SW480 (cell line): Measurements from ENCODE around the gene XAGE3.
"Not testable (repeated sequence)": the region's sequence is repeated elsewhere in the genome, so short reads cannot be mapped to it uniquely, and the experiment has no call there.

Source experiments
- DNase-seq: peaks from one replicate; pipeline ENCODE4 v3.0.0-alpha.2; 2016; ENCODE audit warnings: low spot score

XAGE3 gene, protein sequence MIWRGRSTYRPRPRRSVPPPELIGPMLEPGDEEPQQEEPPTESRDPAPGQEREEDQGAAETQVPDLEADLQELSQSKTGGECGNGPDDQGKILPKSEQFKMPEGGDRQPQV

DNA sequence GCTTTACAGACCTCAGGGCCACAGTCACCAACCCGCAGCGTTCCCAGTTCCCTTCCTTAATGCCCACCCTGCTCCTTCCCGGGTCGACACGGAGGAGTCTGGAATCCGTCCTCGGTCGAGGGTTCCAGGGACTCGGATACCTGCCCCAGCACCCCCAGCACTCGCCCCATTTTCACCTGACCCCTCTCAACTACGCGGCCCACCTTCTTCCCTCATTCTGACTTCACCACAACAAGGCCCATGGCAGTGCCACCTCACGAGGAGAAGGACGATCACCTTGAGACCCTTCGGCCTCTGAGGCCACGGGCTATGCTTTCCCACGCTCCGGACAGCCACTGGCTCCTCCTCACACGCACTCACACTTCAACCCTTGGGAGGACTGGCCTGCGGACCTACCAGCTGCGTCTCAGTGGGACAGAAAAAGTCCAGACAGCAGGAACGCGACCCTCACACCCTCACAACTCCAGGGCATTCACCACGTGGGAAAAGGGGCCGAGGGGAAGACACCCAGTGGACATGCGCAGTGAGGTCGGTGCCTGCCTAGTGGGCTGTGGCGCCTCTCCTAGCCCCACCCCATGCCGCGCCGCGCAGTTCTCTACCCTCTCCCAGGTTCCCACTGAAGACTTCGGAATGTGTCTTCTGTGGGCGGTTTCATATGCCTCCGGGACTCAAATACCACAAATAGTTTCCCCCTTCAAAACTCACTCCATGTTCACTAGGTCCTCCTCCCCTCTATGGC is at the start of gene XAGE3:
Gene XAGE3 (minus strand): TSS at position 474 of the 739 bp plus-strand sequence. CDS start 950 bp downstream, outside the sequence.
- DNase-seq, result no peak

DNA sequence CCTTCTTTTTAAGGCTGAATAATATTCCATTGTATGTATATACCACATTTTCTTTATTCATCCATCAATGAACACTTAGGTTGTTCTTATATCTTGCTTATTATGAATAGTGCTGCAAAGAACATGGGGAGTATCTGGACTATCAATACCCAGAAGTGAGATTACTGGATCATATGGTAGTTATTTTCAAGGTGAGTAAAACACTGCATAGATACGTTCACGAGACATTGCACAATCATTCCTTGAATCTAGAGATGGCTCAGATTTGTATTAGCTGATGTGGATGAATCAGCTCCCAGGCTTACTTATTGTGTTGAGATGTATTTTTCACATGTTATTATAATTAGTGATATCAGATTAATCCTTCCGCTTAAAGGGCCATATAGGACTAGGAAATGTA is 46.8 kb upstream of the XAGE3 start:
- not testable (repeated sequence) for DNase-seq

DNA sequence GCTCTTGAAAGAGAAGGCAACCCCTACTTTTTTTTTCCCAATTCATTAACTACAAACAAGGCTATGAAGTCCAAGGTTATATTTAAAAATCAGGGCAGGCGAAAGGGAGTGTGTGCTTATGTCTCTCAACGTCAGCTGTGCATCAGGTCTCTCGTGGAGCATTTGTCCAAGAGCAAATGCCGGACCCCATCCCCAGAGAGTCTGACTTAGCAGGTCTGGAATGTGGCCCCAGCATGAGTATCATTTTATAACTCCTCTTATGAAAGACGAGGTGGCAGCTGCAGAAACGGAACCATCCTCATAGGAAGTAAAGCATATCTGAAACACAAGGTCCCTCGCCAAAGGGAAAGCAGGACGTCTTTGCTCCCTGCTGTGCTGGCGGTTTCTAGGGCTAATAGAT is 45.8 kb upstream of the XAGE3 start:
- DNase-seq, result not testable (repeated sequence)

DNA sequence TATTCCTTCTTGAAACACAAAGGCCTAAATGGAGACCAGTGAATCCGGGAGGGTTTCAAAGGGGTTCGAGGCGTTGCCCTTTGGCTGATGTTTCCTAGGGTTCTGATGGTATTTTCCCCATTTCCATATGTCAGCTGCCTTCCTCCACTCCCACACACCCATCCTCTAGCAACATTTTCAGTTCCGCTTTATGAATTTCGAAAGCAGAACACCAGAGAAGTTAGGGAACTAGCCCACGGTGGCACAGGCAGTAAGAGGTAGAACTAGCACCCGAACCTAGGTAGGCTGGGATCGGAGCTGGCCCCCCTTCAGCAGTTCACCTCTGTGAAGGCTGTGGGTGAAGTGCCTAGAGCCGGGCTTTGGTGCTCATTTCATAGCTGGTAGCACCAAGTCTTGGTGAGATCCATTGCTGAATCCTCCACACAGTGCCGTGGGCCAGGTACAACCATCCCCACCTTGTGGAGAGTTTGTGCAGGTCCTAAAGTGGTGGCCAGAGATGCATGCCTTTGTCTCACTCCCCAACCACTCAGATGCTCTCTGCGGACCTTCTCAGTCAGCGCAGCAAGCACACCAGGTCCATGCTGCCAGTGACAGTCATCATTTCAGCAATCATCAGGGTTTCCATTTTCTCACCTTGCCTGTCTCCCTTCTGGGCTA is 41.6 kb upstream of the XAGE3 start:
- DNase-seq, result not testable (repeated sequence)

DNA sequence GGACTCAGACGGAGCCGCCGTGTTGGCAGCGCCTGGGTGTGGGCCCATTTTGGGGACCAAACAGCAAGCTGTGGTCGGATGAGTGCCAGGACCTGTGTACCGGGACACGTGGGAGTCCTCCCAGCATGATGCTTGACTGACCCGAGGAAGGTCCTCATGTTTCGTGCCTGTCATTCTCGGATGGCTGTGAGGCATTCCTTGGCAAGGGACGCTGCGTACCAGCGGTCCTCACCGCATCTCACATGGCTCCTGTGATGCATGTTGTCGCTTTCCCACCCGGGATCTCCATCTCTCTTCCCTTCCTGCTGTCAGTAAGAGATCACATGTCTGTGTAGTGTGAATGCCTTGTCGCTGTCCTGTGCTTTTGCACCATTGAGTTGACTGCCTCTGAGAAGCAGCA is 40.0 kb upstream of the XAGE3 start:
- not testable (repeated sequence) for DNase-seq

DNA sequence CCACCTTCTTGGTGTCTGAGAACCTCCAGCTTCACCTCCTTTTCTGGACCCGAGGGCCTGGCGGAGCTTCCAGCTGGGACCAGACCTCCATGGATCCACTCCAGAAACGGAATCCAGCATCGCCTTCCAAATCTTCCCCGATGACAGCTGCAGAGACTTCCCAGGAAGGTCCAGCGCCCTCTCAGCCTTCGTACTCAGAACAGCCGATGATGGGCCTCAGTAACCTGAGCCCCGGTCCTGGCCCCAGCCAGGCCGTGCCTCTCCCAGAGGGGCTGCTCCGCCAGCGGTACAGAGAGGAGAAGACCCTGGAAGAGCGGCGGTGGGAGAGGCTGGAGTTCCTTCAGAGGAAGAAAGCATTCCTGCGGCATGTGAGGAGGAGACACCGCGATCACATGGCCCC is 39.3 kb upstream of the XAGE3 start:
- DNase-seq, result not testable (repeated sequence)

DNA sequence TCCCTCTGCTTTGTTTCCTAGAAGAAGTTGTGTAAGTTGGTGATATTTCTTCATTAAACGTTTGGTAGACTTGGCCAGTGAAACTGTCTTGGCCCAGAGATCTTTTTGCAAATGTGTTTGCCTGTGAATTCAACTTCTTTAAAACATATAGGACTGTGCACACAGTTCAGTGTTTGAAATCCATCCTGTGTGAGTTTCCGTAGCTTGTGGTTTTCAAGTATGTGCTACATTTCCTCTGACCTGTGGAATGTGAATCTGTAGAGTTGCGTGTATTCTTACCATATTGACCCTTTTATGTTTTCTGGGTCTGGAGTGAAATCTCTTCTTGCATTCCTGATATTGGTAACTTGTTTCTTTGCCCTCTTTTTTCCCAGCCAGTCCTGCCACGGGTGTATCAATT is 38.2 kb upstream of the XAGE3 start:
- DNase-seq, result not testable (repeated sequence)

DNA sequence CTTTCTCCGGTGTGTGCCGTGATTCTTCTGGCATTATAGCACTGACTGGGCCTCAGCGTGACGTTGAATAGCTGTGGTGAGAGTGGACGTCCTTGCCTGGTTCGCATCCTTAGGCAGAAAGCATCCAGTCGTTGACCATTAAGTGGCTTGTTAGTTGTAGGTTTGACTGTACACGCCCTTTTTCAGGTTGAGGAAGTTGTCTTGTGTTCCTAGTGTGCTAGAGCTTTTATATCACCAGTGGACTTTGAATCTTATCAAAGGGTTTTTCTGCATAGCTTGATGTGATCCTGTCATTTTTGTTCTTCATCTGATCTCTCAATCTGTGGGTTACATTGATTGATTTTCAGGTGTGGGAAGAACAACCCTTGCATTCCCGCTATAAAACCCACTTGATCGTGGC is 37.6 kb upstream of the XAGE3 start:
- DNase-seq, result not testable (repeated sequence)

DNA sequence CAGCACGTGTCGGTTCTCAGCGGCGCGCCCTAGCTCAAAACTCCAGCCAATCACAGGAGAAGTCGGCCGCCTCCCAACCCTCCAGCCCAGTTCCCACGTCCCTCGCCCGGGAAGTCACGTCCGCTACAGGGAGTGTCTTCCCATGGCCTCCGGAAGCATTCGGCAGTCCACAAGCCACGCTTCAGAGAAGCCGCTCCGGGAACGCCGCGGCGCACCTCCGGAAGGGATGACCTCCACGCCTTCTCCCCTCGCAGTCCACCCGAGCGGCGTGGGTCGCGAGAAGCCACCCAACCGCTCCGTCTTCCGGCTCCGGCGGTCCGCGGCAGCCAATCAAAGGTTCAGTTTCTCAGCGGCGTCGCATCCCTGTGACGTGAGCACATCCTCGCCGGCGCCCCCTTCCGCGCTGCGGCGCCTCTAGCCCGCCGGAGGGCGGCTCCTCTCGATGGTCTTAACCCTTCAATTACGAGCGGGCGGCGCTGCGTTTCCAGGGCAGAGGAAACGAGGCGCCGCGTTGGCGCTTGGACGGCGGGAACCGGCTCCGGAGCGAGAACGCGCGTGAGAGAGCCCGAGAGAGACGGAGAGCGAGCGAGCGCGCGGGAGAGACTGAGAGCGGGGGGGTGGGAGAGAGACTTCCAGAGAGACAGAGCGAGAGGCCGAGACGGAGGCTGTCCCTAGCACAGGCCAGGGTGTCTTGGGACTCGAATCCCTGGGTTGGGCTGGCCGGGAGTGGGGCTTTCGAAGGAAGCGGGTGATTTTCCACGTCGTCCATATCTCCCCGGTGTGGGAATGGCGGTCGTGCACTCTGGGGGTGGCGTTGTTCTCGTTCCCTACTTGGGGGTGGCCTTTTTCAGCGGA is 29.2 kb upstream of the XAGE3 start, which contains the start of gene FAM156B:
Gene FAM156B (plus strand): TSS at position 476 of the 855 bp plus-strand sequence. CDS start 9,896 bp downstream, outside the sequence.
- DNase-seq, result not testable (repeated sequence)

DNA sequence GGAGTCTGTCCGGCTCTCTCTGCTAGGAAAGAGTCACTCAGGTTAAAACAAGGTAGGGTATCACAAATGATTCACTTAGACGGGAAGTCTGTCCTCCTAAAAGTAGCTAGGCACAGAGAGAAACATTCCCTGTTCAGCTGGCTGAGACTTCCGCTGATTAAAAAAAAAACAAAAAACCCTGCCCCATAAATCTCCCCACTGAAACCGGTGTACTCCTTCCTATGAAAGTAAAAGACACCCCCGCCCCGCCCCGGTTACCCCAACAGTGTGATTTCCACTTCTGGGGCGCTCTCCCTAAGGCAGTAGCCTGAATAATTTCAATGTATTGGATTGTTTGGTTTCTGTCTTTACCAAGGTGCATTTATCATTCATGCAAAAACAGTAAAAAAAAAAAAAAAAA is 28.6 kb upstream of the XAGE3 start:
- DNase-seq, result not testable (repeated sequence)

DNA sequence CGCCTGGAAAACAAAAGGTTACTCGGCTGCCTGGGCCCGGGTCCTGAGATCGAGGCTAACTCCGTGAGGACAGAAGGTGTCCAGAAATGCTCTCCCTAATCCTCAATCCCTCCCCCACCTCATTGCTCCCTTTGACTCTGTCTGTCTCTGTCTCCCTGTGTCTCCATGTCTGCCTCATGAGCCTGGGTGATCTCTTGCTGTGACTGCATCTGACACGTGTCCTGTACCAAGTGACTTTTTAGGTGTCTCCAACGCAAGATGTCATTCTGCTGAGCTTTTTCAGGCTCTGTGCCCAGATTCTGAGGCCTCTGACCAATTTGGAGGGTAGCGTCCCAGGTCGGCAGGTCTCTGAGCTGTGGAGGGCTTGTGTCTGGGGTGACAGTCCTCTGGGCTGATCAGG is 20.2 kb upstream of the XAGE3 start:
- not testable (repeated sequence) for DNase-seq

DNA sequence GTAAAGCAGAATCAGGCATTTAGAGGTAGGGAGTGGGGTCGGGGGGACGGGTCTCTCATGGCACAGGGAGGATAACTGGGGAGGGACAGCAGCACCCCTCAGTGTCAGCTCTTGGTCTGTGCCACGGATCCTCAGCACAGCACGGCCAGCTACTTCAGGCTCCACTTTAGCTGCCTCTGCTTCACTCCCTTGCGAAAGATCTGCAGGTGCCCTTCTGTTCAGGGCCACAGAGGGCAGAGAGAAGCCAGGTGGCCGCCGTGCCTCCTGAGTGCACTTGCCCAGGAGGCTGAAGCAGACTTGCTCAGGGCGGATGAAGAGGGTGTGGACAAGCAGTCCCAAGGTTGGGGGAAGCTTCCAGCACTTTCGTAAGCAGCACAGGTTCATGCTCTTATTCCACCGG is 19.6 kb upstream of the XAGE3 start:
- DNase-seq, result not testable (repeated sequence)

DNA sequence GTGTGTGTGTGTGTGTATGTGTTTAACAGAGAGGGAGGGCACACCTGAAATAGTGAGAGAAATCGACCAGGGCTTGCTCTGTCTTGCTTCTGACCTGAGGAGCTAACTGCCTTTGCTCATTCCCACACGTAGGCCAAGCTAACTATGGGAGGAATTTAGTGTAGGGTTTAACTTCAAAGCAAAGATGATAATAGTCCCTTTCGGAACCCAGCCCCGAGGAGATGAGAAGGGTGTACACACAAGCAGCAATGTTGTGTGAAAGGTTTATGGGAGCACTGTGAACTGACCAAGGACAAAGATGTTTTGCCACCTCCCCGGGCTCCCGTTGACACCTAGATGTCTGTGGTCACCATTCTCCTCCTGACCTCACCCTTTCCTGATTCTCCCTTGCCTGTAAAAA is 8.5 kb upstream of the XAGE3 start:
- peak; percentile 19 for DNase-seq

DNA sequence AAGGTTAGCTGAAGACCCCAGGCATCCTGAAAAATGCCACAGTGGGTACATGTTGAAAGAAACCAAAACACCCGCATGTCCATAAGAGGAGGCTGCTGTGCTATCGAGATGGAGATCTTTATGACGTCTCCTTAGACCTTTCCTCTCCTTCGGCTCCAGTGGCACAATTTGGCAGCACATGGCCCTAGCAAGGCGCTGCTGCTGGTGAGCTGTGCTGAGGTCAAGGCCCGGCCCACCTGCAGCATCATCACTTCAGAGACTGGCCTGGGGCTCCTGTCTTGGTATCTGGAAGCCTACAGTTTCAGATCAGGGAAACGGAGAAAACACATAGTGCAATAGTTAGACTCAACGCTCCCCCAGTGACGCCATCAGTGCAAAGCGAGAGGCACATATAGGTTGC is 7.6 kb upstream of the XAGE3 start:
- not testable (repeated sequence) for DNase-seq

DNA sequence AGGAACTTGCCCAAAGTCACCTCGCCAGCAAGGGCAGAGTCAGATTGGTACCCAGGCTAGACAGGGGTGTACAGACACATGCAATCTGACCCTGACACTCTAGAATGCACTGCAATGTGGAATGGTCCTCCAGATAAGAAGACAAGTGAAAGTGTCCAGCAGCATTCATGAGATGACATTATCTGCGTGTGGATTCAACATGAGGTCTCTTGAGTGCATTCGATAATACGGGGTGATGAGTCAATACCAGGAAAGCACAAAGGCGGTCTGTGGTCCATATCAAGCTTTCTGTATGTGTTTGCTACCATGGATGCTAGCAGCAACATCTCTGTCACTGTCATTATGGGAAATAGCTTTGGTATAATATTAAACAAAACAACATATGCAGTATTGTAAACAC is 6.8 kb upstream of the XAGE3 start:
- no peak for DNase-seq

DNA sequence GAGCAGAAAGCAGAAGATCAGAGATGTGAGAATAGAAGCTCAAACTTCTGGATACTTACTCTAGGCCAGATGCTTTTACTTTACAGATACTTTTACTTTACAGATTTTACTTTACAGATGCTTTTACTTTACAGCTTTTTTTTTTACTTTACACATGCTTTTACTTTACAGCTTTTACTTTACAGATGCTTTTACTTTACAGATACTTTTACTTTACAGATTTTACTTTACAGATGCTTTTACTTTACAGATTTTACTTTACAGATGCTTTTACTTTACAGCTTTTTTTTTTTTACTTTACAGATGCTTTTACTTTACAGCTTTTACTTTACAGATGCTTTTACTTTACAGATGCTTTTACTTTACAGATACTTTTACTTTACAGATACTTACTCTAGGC is 5.9 kb upstream of the XAGE3 start:
- not testable (repeated sequence) for DNase-seq

DNA sequence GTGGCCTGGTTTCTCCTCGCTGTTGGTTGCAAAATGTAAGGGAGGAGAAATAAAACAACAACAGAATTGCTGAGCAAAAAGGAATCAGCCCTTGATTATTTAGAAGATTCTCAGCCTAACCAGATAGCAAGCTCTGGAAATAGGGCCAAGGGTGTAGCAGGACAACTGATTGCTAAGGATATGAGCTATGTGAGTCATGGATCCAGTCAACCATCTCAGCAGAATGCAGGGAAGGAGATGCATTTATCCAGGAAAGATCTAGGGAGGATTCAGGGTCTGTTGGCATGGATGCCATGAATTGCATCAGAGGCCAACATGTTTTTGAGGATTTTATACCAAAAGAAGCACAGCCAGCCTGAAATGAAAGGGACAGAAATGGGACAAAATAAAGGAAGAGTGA is 2.2 kb upstream of the XAGE3 start:
- no peak for DNase-seq

DNA sequence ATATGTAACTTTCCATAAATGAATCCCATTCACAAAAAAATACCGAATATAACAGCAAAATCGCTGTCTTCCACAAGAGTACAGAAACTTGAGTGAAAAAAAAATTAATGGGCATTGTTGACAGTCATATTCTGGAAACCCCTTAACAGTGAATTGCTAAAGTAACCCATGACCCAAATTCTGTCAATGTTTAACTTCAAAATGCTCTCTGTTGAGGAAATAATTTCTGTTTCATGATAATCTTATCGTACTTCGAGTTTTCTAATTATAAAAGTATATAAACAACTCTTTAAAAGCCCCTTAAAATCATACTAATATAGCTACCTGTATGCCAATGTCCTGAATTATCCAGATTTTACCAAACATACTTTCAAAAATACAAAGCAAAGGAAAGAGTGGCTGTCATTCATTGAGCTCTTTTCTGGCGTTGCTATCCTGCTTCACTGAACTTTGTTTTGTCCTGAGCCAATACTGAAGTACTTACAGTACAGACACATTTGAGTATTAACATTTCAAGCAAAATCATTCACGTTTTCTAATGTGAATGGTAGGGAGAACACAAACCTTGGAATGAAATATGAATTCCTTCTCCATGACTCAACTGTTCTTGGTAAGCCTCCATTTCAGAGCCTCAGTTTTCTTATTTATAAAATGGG is 2.4 kb downstream of the XAGE3 start:
- no peak for DNase-seq

DNA sequence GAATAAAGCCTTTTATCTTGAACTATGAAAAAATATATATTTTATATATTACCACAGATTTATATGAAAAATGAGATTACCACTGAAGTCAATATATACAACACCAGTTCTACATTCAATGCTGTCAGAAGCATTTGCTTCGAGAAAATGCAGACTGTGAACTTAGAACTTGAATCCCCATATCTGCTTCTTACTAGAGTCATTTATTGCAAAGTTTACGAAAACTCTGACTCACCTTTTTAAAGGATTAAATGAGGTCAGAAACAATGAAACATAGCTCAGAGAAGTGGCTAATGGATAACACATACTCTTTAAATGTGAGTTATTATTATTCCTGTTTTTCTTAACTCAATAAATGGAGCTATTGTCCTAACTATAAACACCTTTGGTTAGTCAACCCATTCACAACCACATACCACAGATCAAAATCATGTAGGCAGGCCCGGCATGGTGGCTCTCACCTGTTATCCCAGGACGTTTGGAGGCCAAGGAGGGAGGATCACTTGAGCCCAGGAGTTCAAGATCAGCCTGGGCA is 10.8 kb downstream of the XAGE3 start:
- DNase-seq, result not testable (repeated sequence)

DNA sequence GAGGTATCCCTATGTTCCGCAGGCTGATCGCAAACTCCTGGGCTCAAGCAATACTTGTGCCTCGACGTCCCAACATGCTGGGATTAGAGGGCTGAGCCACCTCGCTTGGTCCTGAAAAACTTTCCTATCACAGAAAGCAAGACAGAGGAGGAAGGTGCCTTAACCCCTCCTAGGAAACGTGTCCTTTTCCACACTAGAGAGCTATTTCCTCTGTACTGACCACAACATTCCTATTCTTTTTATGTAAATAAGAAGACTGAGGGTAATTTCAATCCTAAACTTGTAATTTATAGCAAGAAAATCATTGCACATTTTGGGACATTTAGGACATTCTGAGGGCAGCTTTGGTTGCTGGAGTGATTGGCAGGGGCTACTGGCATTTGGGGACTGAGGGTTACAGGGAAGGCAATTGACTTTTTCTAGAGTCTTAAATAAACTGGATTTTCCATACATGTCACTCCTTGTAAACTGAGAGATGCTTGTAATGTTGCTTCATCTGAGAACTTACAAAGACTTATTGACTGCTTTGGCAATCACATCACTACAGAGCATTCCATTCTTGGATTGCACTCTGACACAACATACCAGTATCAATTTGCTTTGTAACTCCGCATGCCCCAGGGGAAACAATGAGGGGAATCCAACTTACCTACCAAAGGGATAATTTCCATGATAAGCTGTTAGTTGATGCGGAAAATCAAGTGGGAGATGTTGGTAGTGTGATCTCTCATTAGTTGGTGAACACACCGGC is 15.6 kb downstream of the XAGE3 start:
- DNase-seq, result peak; percentile 6

DNA sequence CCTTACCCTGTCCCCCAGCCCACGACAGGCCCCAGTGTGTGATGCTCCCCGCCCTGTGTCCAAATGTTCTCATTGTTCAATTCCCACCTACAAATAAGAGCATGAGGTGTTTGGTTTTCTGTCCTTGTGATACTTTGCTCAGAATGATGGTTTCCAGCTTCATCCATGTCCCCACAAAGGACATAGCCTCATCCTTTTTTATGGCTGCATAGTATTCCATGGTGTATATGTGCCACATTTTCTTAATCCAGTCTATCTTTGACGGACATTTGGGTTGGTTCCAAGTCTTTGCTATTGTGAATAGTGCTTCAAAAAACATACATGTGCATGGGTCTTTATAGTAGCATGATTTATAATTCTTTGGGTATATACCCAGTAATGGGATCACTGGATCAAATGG is 24.3 kb downstream of the XAGE3 start:
- DNase-seq, result not testable (repeated sequence)
